GM23338 (cell line): ENCODE results near the gene WDR41. TPM values are rescaled to one million over a fixed set of nuclear protein-coding genes. Genes with fewer than 3 reads are reported as not detected.

Source experiments
- ATAC-seq: fragments of 200-7000 bp; cut with Tn5 transposase; 3 replicates; pipeline ENCODE4 v1.9.1; 2020
- DNase-seq: peaks from one replicate; pipeline ENCODE4 v3.0.0-alpha.2; 2015; ENCODE audit warnings: low spot score
- H2AFZ ChIP-seq: fragments of 200-600 bp; sonication (generic); 2 replicates; pipeline ENCODE4 v1.8.0; 2016; ENCODE audit warnings: antibody characterized with exemption, mild to moderate bottlenecking, moderate library complexity
- H3F3A ChIP-seq: fragments of 200-600 bp; sonication (generic); replicated peaks from 2 replicates; pipeline ENCODE4 v1.8.0; 2017; ENCODE audit warnings: antibody characterized with exemption, mixed run types, low read depth
- H3K27ac ChIP-seq: fragments of 200-600 bp; sonication (generic); 2 replicates; pipeline ENCODE4 v1.6.1; 2016; ENCODE audit warnings: low read depth
- H3K27me3 ChIP-seq: fragments of 200-600 bp; sonication (generic); 2 replicates; pipeline ENCODE4 v1.8.0; 2016; ENCODE audit warnings: mild to moderate bottlenecking, mixed run types, moderate library complexity; ENCODE audit not compliant: insufficient read depth
- H3K36me3 ChIP-seq: fragments of 200-600 bp; sonication (generic); 2 replicates; pipeline ENCODE4 v1.8.0; 2016; ENCODE audit warnings: mild to moderate bottlenecking; ENCODE audit not compliant: insufficient read depth
- H3K4me1 ChIP-seq: fragments of 200-600 bp; sonication (generic); 2 replicates; pipeline ENCODE4 v1.8.0; 2016; ENCODE audit warnings: mild to moderate bottlenecking, moderate library complexity; ENCODE audit not compliant: insufficient read depth
- H3K4me2 ChIP-seq: fragments of 200-600 bp; sonication (generic); 2 replicates; pipeline ENCODE4 v1.7.1; 2017; ENCODE audit warnings: mixed run types
- H3K4me3 ChIP-seq: fragments of 200-600 bp; sonication (generic); 2 replicates; pipeline ENCODE4 v1.6.1; 2016; ENCODE audit warnings: mixed run types
- H3K79me2 ChIP-seq: fragments of 200-600 bp; sonication (generic); replicated peaks from 2 replicates; pipeline ENCODE4 v1.8.0; 2017; ENCODE audit warnings: mild to moderate bottlenecking; ENCODE audit not compliant: insufficient read depth
- H3K9me2 ChIP-seq: fragments of 200-600 bp; sonication (generic); 2 replicates; pipeline ENCODE4 v1.8.0; 2017; ENCODE audit not compliant: insufficient read depth
- H4K20me1 ChIP-seq: fragments of 200-600 bp; sonication (generic); replicated peaks from 2 replicates; pipeline ENCODE4 v1.8.0; 2017; ENCODE audit warnings: mild to moderate bottlenecking; ENCODE audit not compliant: insufficient read depth
- H3K27ac Mint-ChIP-seq: 2 replicates; pipeline ENCODE4 v1.8.0; 2020; ENCODE audit warnings: inconsistent platforms, mild to moderate bottlenecking, moderate library complexity, mixed read lengths
- H3K27me3 Mint-ChIP-seq: 3 replicates; pipeline ENCODE4 v1.8.0; 2022; ENCODE audit warnings: low read depth, mild to moderate bottlenecking, moderate library complexity, mixed read lengths, inconsistent platforms; ENCODE audit not compliant: insufficient read depth, poor library complexity
- H3K36me3 Mint-ChIP-seq: 3 replicates; pipeline ENCODE4 v1.8.0; 2021; ENCODE audit warnings: low read depth, mild to moderate bottlenecking, inconsistent platforms, moderate library complexity, mixed read lengths
- H3K4me1 Mint-ChIP-seq: 3 replicates; pipeline ENCODE4 v1.8.0; 2020; ENCODE audit warnings: mild to moderate bottlenecking, inconsistent platforms, mixed read lengths
- H3K4me3 Mint-ChIP-seq: 3 replicates; pipeline ENCODE4 v1.8.0; 2021; ENCODE audit warnings: moderate library complexity, mild to moderate bottlenecking, inconsistent platforms, mixed read lengths
- H3K9me3 Mint-ChIP-seq: 3 replicates; pipeline ENCODE4 v1.8.0; 2020; ENCODE audit warnings: moderate library complexity, mild to moderate bottlenecking, inconsistent platforms, mixed read lengths
- EZH2 ChIP-seq: fragments of 200-600 bp; sonication (generic); IDR thresholded peaks from one replicate; pipeline ENCODE4 v1.8.0; 2017; ENCODE audit warnings: antibody characterized with exemption, mild to moderate bottlenecking, low read depth; ENCODE audit not compliant: unreplicated experiment
- EZH2phosphoT487 ChIP-seq: fragments of 200-600 bp; sonication (generic); IDR thresholded peaks from one replicate; pipeline ENCODE4 v1.8.1; 2018; ENCODE audit warnings: antibody characterized with exemption; ENCODE audit not compliant: unreplicated experiment
- JUNB ChIP-seq: IDR thresholded peaks from one replicate; pipeline ENCODE4 v1.6.1; 2016; ENCODE audit warnings: antibody characterized with exemption; ENCODE audit not compliant: unreplicated experiment
- NANOG ChIP-seq: IDR thresholded peaks from 2 replicates; pipeline ENCODE4 v1.6.1; 2016; ENCODE audit warnings: antibody characterized with exemption, borderline replicate concordance
- POLR2AphosphoS5 ChIP-seq: IDR thresholded peaks from 2 replicates; pipeline ENCODE4 v1.6.1; 2016; ENCODE audit warnings: antibody characterized with exemption, low read depth
- STAT1 ChIP-seq: IDR thresholded peaks from one replicate; pipeline ENCODE4 v1.6.1; 2016; ENCODE audit warnings: antibody characterized with exemption; ENCODE audit not compliant: unreplicated experiment
- ZNF114 ChIP-seq: fragments of 250-450 bp; sonication (Bioruptor Pico); IDR thresholded peaks from 2 replicates; pipeline ENCODE4 v1.5.0; 2020; ENCODE audit warnings: mild to moderate bottlenecking, moderate library complexity
- ZNF331 ChIP-seq: fragments of 250-450 bp; sonication (Bioruptor Pico); IDR thresholded peaks from 2 replicates; pipeline ENCODE4 v1.5.0; 2020; ENCODE audit warnings: low read depth, mild to moderate bottlenecking, moderate library complexity
- polyA plus RNA-seq: library from polyadenylated mRNA; unstranded; fragments of >200 nt; fragmentation: Nextera tagmentation; extraction: Ambion mirVana; gene quantifications from 2 replicates; pipeline ENCODE4 v1.2.1, GENCODE V29; 2016
- total RNA-seq: library from RNA; depleted of rRNA; stranded (reverse); fragments of >200 nt; shearing (Covaris generic); gene quantifications from 2 replicates; pipeline ENCODE4 v1.2.3, GENCODE V29; 2014
- TF ChIP-seq, protein P1 (sequence below): IDR thresholded peaks from one replicate; pipeline ENCODE4 v1.6.1; 2018; ENCODE audit warnings: antibody characterized with exemption; ENCODE audit not compliant: unreplicated experiment
- TF ChIP-seq, protein P2 (sequence below): fragments of 250-450 bp; sonication (Bioruptor Pico); IDR thresholded peaks from 2 replicates; pipeline ENCODE4 v1.5.0; 2020; ENCODE audit warnings: mild to moderate bottlenecking, moderate library complexity

The WDR41 gene
- total and polyA plus RNA-seq, 2 experiments from 2014 or later, result 19.1 to 40.4 TPM

DNA sequence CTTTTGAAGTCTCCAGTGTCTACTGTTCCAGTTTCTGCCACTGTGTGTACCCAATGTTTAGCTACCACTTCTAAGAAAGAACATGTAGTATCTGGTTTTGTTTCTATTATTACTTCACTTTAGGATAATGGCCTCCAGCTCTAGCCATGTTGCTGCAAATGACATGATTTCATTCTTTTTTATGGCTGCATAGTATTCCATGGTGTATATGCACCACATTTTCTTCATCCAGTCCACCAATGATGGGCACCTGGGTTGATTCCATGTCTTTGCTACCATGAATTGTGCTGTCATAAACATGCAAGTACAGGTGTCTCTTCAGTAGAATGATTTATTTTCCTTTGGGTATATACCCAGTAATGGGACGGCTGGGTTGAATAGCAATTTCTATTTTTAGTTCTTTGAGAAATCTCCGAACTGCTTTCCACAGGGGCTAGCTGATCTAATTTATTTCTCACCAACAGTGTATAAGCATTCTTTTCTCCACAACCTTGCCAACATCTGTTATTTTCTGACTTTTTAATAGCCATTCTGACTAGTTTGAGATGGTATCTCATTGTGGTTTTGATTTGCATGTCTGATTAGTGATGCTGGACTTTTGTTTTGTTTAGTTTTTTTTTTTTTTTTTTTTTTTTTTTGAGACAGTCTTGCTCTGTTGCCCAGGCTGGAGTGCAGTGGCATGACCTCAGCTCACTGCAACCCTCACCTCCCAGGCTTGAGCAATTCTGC, 68.9 kb downstream of the WDR41 start:
- H3K27ac Mint-ChIP-seq, result no peak overlapping the region
- H3K4me1 Mint-ChIP-seq, result peaks cover 4% of the 10 kb centered on the region; the same call in 2 of the 3 replicates
- Histone ChIP-seq H3K4me2 (no peak overlapping the region), H4K20me1 (no peaks in the 10 kb centered on the region), H3K4me3 (no peak overlapping the region), H3K27ac (no peak overlapping the region), H2AFZ (no peak overlapping the region), H3K4me1 (no peaks in the 10 kb centered on the region), H3K79me2 (no peaks in the 10 kb centered on the region), H3K36me3 (no peaks in the 10 kb centered on the region), H3F3A (no peaks in the 10 kb centered on the region), H3K9me2 (no peaks in the 10 kb centered on the region), H3K27me3 (no peaks in the 10 kb centered on the region)
- no peak for ATAC-seq
- H3K36me3 Mint-ChIP-seq, result no peaks in the 10 kb centered on the region
- TF ChIP-seq NANOG (no peak), STAT1 (no peak), EZH2 (no peak), ZNF331 (CRISPR knock-in tag) (no peak), EZH2phosphoT487 (no peak), ZNF114 (CRISPR knock-in tag) (no peak), JUNB (no peak), POLR2AphosphoS5 (no peak)
- TF ChIP-seq, protein P1, sequence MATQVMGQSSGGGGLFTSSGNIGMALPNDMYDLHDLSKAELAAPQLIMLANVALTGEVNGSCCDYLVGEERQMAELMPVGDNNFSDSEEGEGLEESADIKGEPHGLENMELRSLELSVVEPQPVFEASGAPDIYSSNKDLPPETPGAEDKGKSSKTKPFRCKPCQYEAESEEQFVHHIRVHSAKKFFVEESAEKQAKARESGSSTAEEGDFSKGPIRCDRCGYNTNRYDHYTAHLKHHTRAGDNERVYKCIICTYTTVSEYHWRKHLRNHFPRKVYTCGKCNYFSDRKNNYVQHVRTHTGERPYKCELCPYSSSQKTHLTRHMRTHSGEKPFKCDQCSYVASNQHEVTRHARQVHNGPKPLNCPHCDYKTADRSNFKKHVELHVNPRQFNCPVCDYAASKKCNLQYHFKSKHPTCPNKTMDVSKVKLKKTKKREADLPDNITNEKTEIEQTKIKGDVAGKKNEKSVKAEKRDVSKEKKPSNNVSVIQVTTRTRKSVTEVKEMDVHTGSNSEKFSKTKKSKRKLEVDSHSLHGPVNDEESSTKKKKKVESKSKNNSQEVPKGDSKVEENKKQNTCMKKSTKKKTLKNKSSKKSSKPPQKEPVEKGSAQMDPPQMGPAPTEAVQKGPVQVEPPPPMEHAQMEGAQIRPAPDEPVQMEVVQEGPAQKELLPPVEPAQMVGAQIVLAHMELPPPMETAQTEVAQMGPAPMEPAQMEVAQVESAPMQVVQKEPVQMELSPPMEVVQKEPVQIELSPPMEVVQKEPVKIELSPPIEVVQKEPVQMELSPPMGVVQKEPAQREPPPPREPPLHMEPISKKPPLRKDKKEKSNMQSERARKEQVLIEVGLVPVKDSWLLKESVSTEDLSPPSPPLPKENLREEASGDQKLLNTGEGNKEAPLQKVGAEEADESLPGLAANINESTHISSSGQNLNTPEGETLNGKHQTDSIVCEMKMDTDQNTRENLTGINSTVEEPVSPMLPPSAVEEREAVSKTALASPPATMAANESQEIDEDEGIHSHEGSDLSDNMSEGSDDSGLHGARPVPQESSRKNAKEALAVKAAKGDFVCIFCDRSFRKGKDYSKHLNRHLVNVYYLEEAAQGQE, result no peak
- TF ChIP-seq, protein P2, sequence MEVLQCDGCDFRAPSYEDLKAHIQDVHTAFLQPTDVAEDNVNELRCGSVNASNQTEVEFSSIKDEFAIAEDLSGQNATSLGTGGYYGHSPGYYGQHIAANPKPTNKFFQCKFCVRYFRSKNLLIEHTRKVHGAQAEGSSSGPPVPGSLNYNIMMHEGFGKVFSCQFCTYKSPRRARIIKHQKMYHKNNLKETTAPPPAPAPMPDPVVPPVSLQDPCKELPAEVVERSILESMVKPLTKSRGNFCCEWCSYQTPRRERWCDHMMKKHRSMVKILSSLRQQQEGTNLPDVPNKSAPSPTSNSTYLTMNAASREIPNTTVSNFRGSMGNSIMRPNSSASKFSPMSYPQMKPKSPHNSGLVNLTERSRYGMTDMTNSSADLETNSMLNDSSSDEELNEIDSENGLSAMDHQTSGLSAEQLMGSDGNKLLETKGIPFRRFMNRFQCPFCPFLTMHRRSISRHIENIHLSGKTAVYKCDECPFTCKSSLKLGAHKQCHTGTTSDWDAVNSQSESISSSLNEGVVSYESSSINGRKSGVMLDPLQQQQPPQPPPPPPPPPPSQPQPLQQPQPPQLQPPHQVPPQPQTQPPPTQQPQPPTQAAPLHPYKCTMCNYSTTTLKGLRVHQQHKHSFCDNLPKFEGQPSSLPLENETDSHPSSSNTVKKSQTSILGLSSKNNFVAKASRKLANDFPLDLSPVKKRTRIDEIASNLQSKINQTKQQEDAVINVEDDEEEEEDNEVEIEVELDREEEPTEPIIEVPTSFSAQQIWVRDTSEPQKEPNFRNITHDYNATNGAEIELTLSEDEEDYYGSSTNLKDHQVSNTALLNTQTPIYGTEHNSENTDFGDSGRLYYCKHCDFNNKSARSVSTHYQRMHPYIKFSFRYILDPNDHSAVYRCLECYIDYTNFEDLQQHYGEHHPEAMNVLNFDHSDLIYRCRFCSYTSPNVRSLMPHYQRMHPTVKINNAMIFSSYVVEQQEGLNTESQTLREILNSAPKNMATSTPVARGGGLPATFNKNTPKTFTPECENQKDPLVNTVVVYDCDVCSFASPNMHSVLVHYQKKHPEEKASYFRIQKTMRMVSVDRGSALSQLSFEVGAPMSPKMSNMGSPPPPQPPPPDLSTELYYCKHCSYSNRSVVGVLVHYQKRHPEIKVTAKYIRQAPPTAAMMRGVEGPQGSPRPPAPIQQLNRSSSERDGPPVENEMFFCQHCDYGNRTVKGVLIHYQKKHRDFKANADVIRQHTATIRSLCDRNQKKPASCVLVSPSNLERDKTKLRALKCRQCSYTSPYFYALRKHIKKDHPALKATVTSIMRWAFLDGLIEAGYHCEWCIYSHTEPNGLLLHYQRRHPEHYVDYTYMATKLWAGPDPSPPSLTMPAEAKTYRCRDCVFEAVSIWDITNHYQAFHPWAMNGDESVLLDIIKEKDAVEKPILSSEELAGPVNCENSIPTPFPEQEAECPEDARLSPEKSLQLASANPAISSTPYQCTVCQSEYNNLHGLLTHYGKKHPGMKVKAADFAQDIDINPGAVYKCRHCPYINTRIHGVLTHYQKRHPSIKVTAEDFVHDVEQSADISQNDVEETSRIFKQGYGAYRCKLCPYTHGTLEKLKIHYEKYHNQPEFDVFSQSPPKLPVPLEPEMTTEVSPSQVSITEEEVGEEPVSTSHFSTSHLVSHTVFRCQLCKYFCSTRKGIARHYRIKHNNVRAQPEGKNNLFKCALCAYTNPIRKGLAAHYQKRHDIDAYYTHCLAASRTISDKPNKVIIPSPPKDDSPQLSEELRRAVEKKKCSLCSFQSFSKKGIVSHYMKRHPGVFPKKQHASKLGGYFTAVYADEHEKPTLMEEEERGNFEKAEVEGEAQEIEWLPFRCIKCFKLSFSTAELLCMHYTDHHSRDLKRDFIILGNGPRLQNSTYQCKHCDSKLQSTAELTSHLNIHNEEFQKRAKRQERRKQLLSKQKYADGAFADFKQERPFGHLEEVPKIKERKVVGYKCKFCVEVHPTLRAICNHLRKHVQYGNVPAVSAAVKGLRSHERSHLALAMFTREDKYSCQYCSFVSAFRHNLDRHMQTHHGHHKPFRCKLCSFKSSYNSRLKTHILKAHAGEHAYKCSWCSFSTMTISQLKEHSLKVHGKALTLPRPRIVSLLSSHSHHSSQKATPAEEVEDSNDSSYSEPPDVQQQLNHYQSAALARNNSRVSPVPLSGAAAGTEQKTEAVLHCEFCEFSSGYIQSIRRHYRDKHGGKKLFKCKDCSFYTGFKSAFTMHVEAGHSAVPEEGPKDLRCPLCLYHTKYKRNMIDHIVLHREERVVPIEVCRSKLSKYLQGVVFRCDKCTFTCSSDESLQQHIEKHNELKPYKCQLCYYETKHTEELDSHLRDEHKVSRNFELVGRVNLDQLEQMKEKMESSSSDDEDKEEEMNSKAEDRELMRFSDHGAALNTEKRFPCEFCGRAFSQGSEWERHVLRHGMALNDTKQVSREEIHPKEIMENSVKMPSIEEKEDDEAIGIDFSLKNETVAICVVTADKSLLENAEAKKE (CRISPR knock-in tag), result no peak
- no peaks in the 10 kb centered on the region for H3K9me3 Mint-ChIP-seq
- H3K4me3 Mint-ChIP-seq, result no peak overlapping the region
- DNase-seq, result no peak
- peaks cover 4% of the 10 kb centered on the region for H3K27me3 Mint-ChIP-seq
